DMS114 treated with DMSO at 0.1 percent for 48 hours (cell line): Measurements from ENCODE around the gene WNT2.
"Not testable (repeated sequence)": the region's sequence is repeated elsewhere in the genome, so short reads cannot be mapped to it uniquely, and the experiment has no call there.

Source experiments
- DNase-seq: peaks from one replicate; lab custom pipeline; 2025; ENCODE audit not compliant: unreplicated experiment; lab: John Stamatoyannopoulos, UW

The WNT2 gene

GRCh38 chr7:117270371-117270770 is 52.5 kb downstream of the WNT2 start:
- DNase-seq, result no peak

GRCh38 chr7:117269886-117270285 is 53.0 kb downstream of the WNT2 start:
- DNase-seq, result no peak

GRCh38 chr7:117269417-117269816 is 53.4 kb downstream of the WNT2 start:
- no peak for DNase-seq

- no peak for DNase-seq
Observed at GRCh38 chr7:117264716-117265115, 58.1 kb downstream of the WNT2 start.

GRCh38 chr7:117262546-117262945 is 60.3 kb downstream of the WNT2 start:
- no peak for DNase-seq

- DNase-seq, result no peak
Observed at GRCh38 chr7:117259615-117260014, 63.2 kb downstream of the WNT2 start.

GRCh38 chr7:117251687-117252086 is 71.2 kb downstream of the WNT2 start:
- no peak for DNase-seq

GRCh38 chr7:117250801-117251200 is 72.1 kb downstream of the WNT2 start:
- DNase-seq, result no peak

GRCh38 chr7:117250245-117250644 is 72.6 kb downstream of the WNT2 start:
- DNase-seq, result no peak

- DNase-seq, result no peak
Observed at GRCh38 chr7:117249696-117250095, 73.2 kb downstream of the WNT2 start.

GRCh38 chr7:117248829-117249228 is 74.0 kb downstream of the WNT2 start:
- no peak for DNase-seq

- DNase-seq, result no peak
Observed at GRCh38 chr7:117247809-117248208, 75.0 kb downstream of the WNT2 start.

GRCh38 chr7:117245703-117246102 is 77.2 kb downstream of the WNT2 start:
- not testable (repeated sequence) for DNase-seq

- no peak for DNase-seq
Observed at GRCh38 chr7:117243390-117243789, 79.5 kb downstream of the WNT2 start.

- DNase-seq, result no peak
Observed at GRCh38 chr7:117241088-117241487, 81.8 kb downstream of the WNT2 start.

GRCh38 chr7:117238937-117239336 is 83.9 kb downstream of the WNT2 start:
- DNase-seq, result no peak

GRCh38 chr7:117238472-117238871 is 84.4 kb downstream of the WNT2 start:
- no peak for DNase-seq

- no peak for DNase-seq
Observed at GRCh38 chr7:117237646-117238045, 85.2 kb downstream of the WNT2 start.

GRCh38 chr7:117231047-117231359 is 91.9 kb downstream of the WNT2 start:
- DNase-seq, result no peak

GRCh38 chr7:117230276-117231046 is 92.4 kb downstream of the WNT2 start:
- no peak for DNase-seq

- no peak for DNase-seq
Observed at GRCh38 chr7:117229350-117229749, 93.5 kb downstream of the WNT2 start.

GRCh38 chr7:117227091-117227490 is 95.8 kb downstream of the WNT2 start:
- DNase-seq, result no peak

GRCh38 chr7:117225536-117225935 is 97.3 kb downstream of the WNT2 start:
- DNase-seq, result no peak
